ENCODE data around the gene SPATA13. TPM values are rescaled to one million over a fixed set of nuclear protein-coding genes. Genes with fewer than 3 reads are reported as not detected.
A peak's percentile ranks its signal among the peaks of the same experiment; 100 is the strongest.

SPATA13 gene
- total and polyA plus RNA-seq, 12 donors, result 20.0 to 85.5 (median 31.0) TPM

- Histone ChIP-seq H3K4me3 (no peak overlapping the region), H3K9me3 (replicated peaks in 1 of 3) (no peaks in the 10 kb centered on the region), H3K36me3 (replicated peaks in 1 of 2) (no peaks in the 10 kb centered on the region), H3K4me1 (replicated peaks in 1 of 2) (peaks cover 0 to 5% of the 10 kb centered on the region in 2 donors), H3K27me3 (no peaks in the 10 kb centered on the region), H3K27ac (peak overlapping the region in 1 of 5 donors; percentile 46)
- no peak for DNase-seq
- 78 to 84% (median 82%) methylated on average over 9 of the region's 9 CpGs for WGBS, 4 donors
- intact Hi-C loops (cut with DNase I), result no loop called here
- no peak for TF ChIP-seq POLR2A (IDR thresholded peaks at IDR 0.05)
- TF ChIP-seq CTCF (IDR thresholded peaks at IDR 0.05), result no peak
Observed at GRCh38 chr13:24253520-24254145, 93.1 kb downstream of the SPATA13 start.

GRCh38 chr13:24254146-24254841 lies 93.8 kb downstream of the SPATA13 start:
- intact Hi-C loops (cut with DNase I), result no loop called here
- no peaks in the 10 kb centered on the region for H3K9me3 ChIP-seq (replicated peaks in 1 of 3)
- H3K4me1 ChIP-seq (replicated peaks in 1 of 2), result peaks cover 0 to 5% of the 10 kb centered on the region in 2 donors
- H3K4me3 ChIP-seq, result no peak overlapping the region
- TF ChIP-seq CTCF (IDR thresholded peaks at IDR 0.05), result no peak
- no peak for TF ChIP-seq POLR2A (IDR thresholded peaks at IDR 0.05)
- WGBS, 4 donors, result 66 to 86% (median 80%) methylated on average over 8 to 10 of the region's 10 CpGs
- no peaks in the 10 kb centered on the region for H3K36me3 ChIP-seq (replicated peaks in 1 of 2)
- no peaks in the 10 kb centered on the region for H3K27me3 ChIP-seq
- DNase-seq, result peak in 2 of 7 donors; percentile 35 to 63
- peak overlapping the region in 2 of 5 donors; percentile 18 to 46 for H3K27ac ChIP-seq

GRCh38 chr13:24257497-24257896 lies 97.0 kb downstream of the SPATA13 start:
- Histone ChIP-seq H3K27ac (no peak overlapping the region), H3K36me3 (replicated peaks in 1 of 2) (no peaks in the 10 kb centered on the region), H3K4me3 (no peak overlapping the region), H3K27me3 (no peaks in the 10 kb centered on the region), H3K4me1 (replicated peaks in 1 of 2) (peaks cover 0 to 11% of the 10 kb centered on the region in 2 donors), H3K9me3 (replicated peaks in 1 of 3) (no peaks in the 10 kb centered on the region)
- DNase-seq, result no peak
- intact Hi-C loops (cut with DNase I), result no loop called here
- TF ChIP-seq CTCF (IDR thresholded peaks at IDR 0.05) (no peak), POLR2A (IDR thresholded peaks at IDR 0.05) (no peak)
- WGBS, 4 donors, result 25 to 46% (median 36%) methylated on average over 1 of the region's 1 CpG

GRCh38 chr13:24261566-24261965 lies 101.0 kb downstream of the SPATA13 start:
- intact Hi-C loops (cut with DNase I), result no loop called here
- peak in 2 of 7 donors; percentile 18 to 39 for DNase-seq
- TF ChIP-seq POLR2A (IDR thresholded peaks at IDR 0.05) (no peak), CTCF (IDR thresholded peaks at IDR 0.05) (no peak)
- H3K36me3 ChIP-seq (replicated peaks in 1 of 2), result no peaks in the 10 kb centered on the region
- H3K27ac ChIP-seq, result no peak overlapping the region
- H3K4me1 ChIP-seq (replicated peaks in 1 of 2), result peaks cover 20 to 34% of the 10 kb centered on the region in 2 donors
- H3K4me3 ChIP-seq, result no peak overlapping the region
- no peaks in the 10 kb centered on the region for H3K9me3 ChIP-seq (replicated peaks in 1 of 3)
- no peaks in the 10 kb centered on the region for H3K27me3 ChIP-seq
- 59 to 64% (median 61%) methylated on average over 3 of the region's 3 CpGs for WGBS, 4 donors

All from adrenal gland (tissue), 12 donors.